GM19328 (cell line): ENCODE measurements around the gene CLIP1.

Experiments used
- ATAC-seq: cut with Tn5 transposase; IDR thresholded peaks from one replicate; pipeline ENCODE4 v1.9.1; 2021; ENCODE audit warnings: mild to moderate bottlenecking, moderate library complexity; ENCODE audit not compliant: unreplicated experiment

CLIP1 gene

GRCh38 chr12:122322501-122322900 lies 100.0 kb downstream of the CLIP1 start:
- no peak for ATAC-seq

GRCh38 chr12:122318607-122319605 lies 103.6 kb downstream of the CLIP1 start:
- no peak for ATAC-seq

- no peak for ATAC-seq
Observed at GRCh38 chr12:122312926-122313325, 109.5 kb downstream of the CLIP1 start.

GRCh38 chr12:122311696-122312095 lies 110.8 kb downstream of the CLIP1 start:
- ATAC-seq: no peak

GRCh38 chr12:122310626-122311333 lies 111.7 kb downstream of the CLIP1 start:
- ATAC-seq: no peak

- no peak for ATAC-seq
Observed at GRCh38 chr12:122309564-122310121, 112.8 kb downstream of the CLIP1 start.

GRCh38 chr12:122308811-122309210 lies 113.7 kb downstream of the CLIP1 start:
- no peak for ATAC-seq

GRCh38 chr12:122306407-122306806 lies 116.1 kb downstream of the CLIP1 start:
- ATAC-seq: no peak

- ATAC-seq: no peak
Observed at GRCh38 chr12:122304924-122305323, 117.5 kb downstream of the CLIP1 start.

- no peak for ATAC-seq
Observed at GRCh38 chr12:122303068-122303467, 119.4 kb downstream of the CLIP1 start.

- no peak for ATAC-seq
Observed at GRCh38 chr12:122298071-122298748, 124.3 kb downstream of the CLIP1 start.

- ATAC-seq: no peak
Observed at GRCh38 chr12:122297494-122297893, 125.0 kb downstream of the CLIP1 start.

GRCh38 chr12:122295877-122296276 lies 126.6 kb downstream of the CLIP1 start:
- ATAC-seq: no peak

GRCh38 chr12:122293081-122293480 lies 129.4 kb downstream of the CLIP1 start:
- ATAC-seq: no peak

GRCh38 chr12:122291431-122291830 lies 131.0 kb downstream of the CLIP1 start:
- ATAC-seq: no peak

- no peak for ATAC-seq
Observed at GRCh38 chr12:122283680-122284079, 138.8 kb downstream of the CLIP1 start.

GRCh38 chr12:122282061-122282460 lies 140.4 kb downstream of the CLIP1 start:
- no peak for ATAC-seq

GRCh38 chr12:122276242-122276641 lies 146.2 kb downstream of the CLIP1 start:
- no peak for ATAC-seq

- ATAC-seq: no peak
Observed at GRCh38 chr12:122275459-122275858, 147.0 kb downstream of the CLIP1 start.

GRCh38 chr12:122266230-122266901 lies 156.1 kb downstream of the CLIP1 start, which contains the start of gene VPS33A:
Gene VPS33A (minus strand): TSS chr12:122266494. CDS start chr12:122266408, 86 bp downstream.
- ATAC-seq: peak; percentile 86
